Retinal pigment epithelial cell (primary cell): ENCODE data around the gene PCED1B.
"Not testable (repeated sequence)": the region's sequence is repeated elsewhere in the genome, so short reads cannot be mapped to it uniquely, and the experiment has no call there.

Experiments
- DNase-seq: peaks from one replicate; pipeline ENCODE4 v3.0.0-alpha.2; 2010; ENCODE audit warnings: low read depth
- H3K4me3 ChIP-seq: 2 replicates; pipeline ENCODE4 v1.5.1; 2011; ENCODE audit warnings: mild to moderate bottlenecking, low read length, control low read depth, moderate library complexity
- TF ChIP-seq, protein P1 (sequence below): conservative IDR thresholded peaks from 2 replicates; pipeline ENCODE4 v1.5.1; 2011; ENCODE audit warnings: low read depth, low read length, control low read depth, inconsistent platforms

PCED1B gene

GRCh38 chr12:47274760-47275159 lies 195.3 kb downstream of the PCED1B start:
- TF ChIP-seq, protein P1, sequence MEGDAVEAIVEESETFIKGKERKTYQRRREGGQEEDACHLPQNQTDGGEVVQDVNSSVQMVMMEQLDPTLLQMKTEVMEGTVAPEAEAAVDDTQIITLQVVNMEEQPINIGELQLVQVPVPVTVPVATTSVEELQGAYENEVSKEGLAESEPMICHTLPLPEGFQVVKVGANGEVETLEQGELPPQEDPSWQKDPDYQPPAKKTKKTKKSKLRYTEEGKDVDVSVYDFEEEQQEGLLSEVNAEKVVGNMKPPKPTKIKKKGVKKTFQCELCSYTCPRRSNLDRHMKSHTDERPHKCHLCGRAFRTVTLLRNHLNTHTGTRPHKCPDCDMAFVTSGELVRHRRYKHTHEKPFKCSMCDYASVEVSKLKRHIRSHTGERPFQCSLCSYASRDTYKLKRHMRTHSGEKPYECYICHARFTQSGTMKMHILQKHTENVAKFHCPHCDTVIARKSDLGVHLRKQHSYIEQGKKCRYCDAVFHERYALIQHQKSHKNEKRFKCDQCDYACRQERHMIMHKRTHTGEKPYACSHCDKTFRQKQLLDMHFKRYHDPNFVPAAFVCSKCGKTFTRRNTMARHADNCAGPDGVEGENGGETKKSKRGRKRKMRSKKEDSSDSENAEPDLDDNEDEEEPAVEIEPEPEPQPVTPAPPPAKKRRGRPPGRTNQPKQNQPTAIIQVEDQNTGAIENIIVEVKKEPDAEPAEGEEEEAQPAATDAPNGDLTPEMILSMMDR, result no peak
- no peak overlapping the region for H3K4me3 ChIP-seq
- no peak for DNase-seq

DNA sequence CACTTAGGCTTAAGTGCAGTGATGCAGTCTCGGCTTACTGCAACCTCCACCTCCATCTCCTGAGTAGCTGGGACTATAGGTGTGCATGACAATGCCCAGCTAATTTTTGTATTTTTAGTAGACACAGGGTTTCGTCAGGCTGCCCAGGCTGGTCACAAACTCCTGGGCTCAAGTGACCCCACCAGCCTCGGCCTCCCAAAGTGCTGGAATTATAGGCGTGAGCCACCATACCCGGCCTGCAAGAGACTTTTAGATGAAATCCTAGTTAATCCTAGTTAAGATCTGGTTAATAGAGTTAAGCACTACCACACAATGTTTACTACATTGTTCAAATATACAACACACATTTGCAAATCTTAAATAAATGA lies 196.8 kb downstream of the PCED1B start:
- DNase-seq, result no peak

DNA sequence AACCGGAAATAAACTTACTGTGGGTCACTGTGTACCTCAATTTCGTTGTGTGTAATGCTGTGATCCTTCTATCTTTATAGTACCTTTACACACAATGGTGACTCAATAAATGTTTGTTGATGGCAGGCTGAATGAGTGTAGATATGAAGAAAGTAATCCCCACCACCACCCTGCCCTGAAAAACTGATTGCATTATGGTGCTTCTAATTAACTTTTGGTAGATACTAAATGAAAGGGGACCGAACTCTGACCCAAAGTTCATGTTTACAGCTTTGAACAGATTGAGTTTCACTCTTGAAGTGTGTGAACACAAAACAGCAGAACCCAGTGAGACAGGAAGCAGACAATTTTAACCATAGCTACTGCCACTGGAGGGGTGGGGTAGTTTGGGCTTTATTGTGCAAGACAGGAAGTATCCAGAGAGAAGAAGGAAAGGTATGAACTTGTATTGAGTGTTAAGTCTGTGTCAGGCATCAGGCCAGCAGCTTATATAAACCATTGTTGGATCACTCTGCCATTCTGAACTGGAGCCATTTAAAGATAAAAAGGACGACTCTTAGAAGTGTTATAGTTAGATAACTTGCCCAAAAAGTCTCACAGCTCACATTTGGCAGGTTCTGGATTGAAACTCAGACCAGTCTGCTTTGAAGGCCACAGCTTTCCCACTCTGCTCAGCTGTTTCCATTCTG lies 197.3 kb downstream of the PCED1B start:
- peak; percentile 55 for DNase-seq
- no peak overlapping the region for H3K4me3 ChIP-seq
- TF ChIP-seq, protein P1, result no peak

More for the DNA sequence above, 196.8 kb downstream of the PCED1B start:
- H3K4me3 ChIP-seq, result no peak overlapping the region
- TF ChIP-seq, protein P1, result no peak

GRCh38 chr12:47277972-47278448 lies 198.6 kb downstream of the PCED1B start:
- no peak overlapping the region for H3K4me3 ChIP-seq
- DNase-seq, result peak; percentile 81
- TF ChIP-seq, protein P1, result no peak

DNA sequence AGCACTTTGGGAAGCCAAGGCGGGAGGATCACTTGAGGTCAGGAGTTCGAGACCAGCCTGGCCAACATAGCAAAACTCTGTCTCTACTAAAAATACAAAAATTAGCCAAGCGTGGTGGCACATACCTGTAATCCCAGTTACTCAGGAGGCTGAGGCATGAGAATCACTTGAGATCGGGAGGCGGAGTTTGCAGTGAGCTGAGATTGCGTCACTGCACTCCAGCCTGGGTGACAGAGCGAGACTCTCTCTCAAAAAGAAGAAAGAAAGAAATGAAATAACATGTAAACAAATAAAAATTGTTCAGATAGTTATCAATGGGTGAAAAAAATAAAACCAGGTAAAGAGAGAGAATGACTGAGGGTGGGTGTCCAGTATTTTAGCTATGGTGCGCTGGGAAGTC lies 200.3 kb downstream of the PCED1B start:
- not testable (repeated sequence) for H3K4me3 ChIP-seq, DNase-seq

GRCh38 chr12:47280543-47281300 lies 201.3 kb downstream of the PCED1B start:
- no peak for DNase-seq
- TF ChIP-seq, protein P1, result no peak
- no peak overlapping the region for H3K4me3 ChIP-seq

GRCh38 chr12:47281667-47282171 lies 202.3 kb downstream of the PCED1B start:
- no peak overlapping the region for H3K4me3 ChIP-seq
- TF ChIP-seq, protein P1, result no peak
- no peak for DNase-seq
